Measurements from ENCODE around the gene ARHGAP45. TPM values are rescaled to one million over a fixed set of nuclear protein-coding genes. Genes with fewer than 3 reads are reported as not detected.
A peak's percentile ranks its signal among the peaks of the same experiment; 100 is the strongest.
"Not testable (repeated sequence)": the region's sequence is repeated elsewhere in the genome, so short reads cannot be mapped to it uniquely, and the experiment has no call there.

Gene ARHGAP45
- total RNA-seq, 2 experiments from 2014 or later: 123 to 136 TPM

GRCh38 chr19:1108291-1109031 lies 41.5 kb downstream of the ARHGAP45 start:
- no peak overlapping the region for H3K4me3 Mint-ChIP-seq
- H3K27me3 Mint-ChIP-seq (ENCODE audit: low read depth): no peaks in the 10 kb centered on the region
- DNase-seq: no peak
- peaks cover 6% of the 10 kb centered on the region for H3K36me3 Mint-ChIP-seq (ENCODE audit: low read depth)
- peaks cover 10% of the 10 kb centered on the region for H3K4me1 Mint-ChIP-seq (ENCODE audit: low read depth)
- intact Hi-C loops (cut with micrococcal nuclease): no loop called here
- CTCF ChIA-PET: no interaction called here
- H3K27ac Mint-ChIP-seq: no peak overlapping the region
- no peaks in the 10 kb centered on the region for H3K9me3 Mint-ChIP-seq

- intact Hi-C loops (cut with micrococcal nuclease): no loop called here
- H3K9me3 Mint-ChIP-seq: no peaks in the 10 kb centered on the region
These were observed 42.1 kb downstream of the ARHGAP45 start for GRCh38 chr19:1109032-1109551.

GRCh38 chr19:1109697-1110671 lies 43.0 kb downstream of the ARHGAP45 start:
- Mint-ChIP-seq H3K27ac (no peak overlapping the region), H3K9me3 (no peaks in the 10 kb centered on the region), H3K36me3 (ENCODE audit: low read depth) (peaks cover 9% of the 10 kb centered on the region), H3K4me3 (no peak overlapping the region), H3K4me1 (ENCODE audit: low read depth) (peaks cover 13% of the 10 kb centered on the region), H3K27me3 (ENCODE audit: low read depth) (no peaks in the 10 kb centered on the region)
- intact Hi-C loops (cut with micrococcal nuclease): no loop called here
- no peak for DNase-seq
- CTCF ChIA-PET: no interaction called here

More at GRCh38 chr19:1109032-1109551, 42.1 kb downstream of the ARHGAP45 start:
- no peak overlapping the region for H3K27ac Mint-ChIP-seq
- H3K4me3 Mint-ChIP-seq: no peak overlapping the region
- peaks cover 10% of the 10 kb centered on the region for H3K4me1 Mint-ChIP-seq (ENCODE audit: low read depth)
- DNase-seq: no peak
- H3K36me3 Mint-ChIP-seq (ENCODE audit: low read depth): peaks cover 6% of the 10 kb centered on the region
- CTCF ChIA-PET: no interaction called here
- H3K27me3 Mint-ChIP-seq (ENCODE audit: low read depth): no peaks in the 10 kb centered on the region

- Mint-ChIP-seq H3K27ac (no peak overlapping the region), H3K27me3 (ENCODE audit: low read depth) (no peaks in the 10 kb centered on the region), H3K4me3 (no peak overlapping the region), H3K4me1 (ENCODE audit: low read depth) (peaks cover 7% of the 10 kb centered on the region), H3K9me3 (no peaks in the 10 kb centered on the region), H3K36me3 (ENCODE audit: low read depth) (peaks cover 9% of the 10 kb centered on the region)
- no peak for DNase-seq
- intact Hi-C loops (cut with micrococcal nuclease): no loop called here
- CTCF ChIA-PET: interaction anchor here (1.5 kb wide), 1 partner anchor 82 kb away, joined by 5 read pairs; no protein-coding TSS in a partner anchor
These were observed 44.1 kb downstream of the ARHGAP45 start for GRCh38 chr19:1110809-1111640.

GRCh38 chr19:1111641-1112267 lies 44.8 kb downstream of the ARHGAP45 start:
- DNase-seq: no peak
- no peaks in the 10 kb centered on the region for H3K27me3 Mint-ChIP-seq (ENCODE audit: low read depth)
- H3K27ac Mint-ChIP-seq: no peak overlapping the region
- intact Hi-C loops (cut with micrococcal nuclease): no loop called here
- CTCF ChIA-PET: interaction anchor here (1.5 to 2.0 kb wide), 2 partner anchors 21 to 82 kb away, joined by 4 to 5 read pairs; no protein-coding TSS in a partner anchor
- H3K4me1 Mint-ChIP-seq (ENCODE audit: low read depth): peaks cover 6% of the 10 kb centered on the region
- no peak overlapping the region for H3K4me3 Mint-ChIP-seq
- peaks cover 7% of the 10 kb centered on the region for H3K36me3 Mint-ChIP-seq (ENCODE audit: low read depth)
- no peaks in the 10 kb centered on the region for H3K9me3 Mint-ChIP-seq

GRCh38 chr19:1112268-1113029 lies 45.5 kb downstream of the ARHGAP45 start:
- H3K4me1 Mint-ChIP-seq (ENCODE audit: low read depth): peaks cover 6% of the 10 kb centered on the region

GRCh38 chr19:1113030-1113985 lies 46.3 kb downstream of the ARHGAP45 start:
- peaks cover 6% of the 10 kb centered on the region for H3K4me1 Mint-ChIP-seq (ENCODE audit: low read depth)
- H3K27me3 Mint-ChIP-seq (ENCODE audit: low read depth): no peaks in the 10 kb centered on the region
- intact Hi-C loops (cut with micrococcal nuclease): no loop called here
- H3K36me3 Mint-ChIP-seq (ENCODE audit: low read depth): peaks cover 10% of the 10 kb centered on the region
- CTCF ChIA-PET: interaction anchor here (0.7 to 2.2 kb wide), 10 partner anchors 10 to 126 kb away, joined by 3 to 11 read pairs (median 4); no protein-coding TSS in a partner anchor
- no peak overlapping the region for H3K4me3 Mint-ChIP-seq
- peak; percentile 90 for DNase-seq
- no peaks in the 10 kb centered on the region for H3K9me3 Mint-ChIP-seq
- peak overlapping the region; percentile 59 for H3K27ac Mint-ChIP-seq

More at GRCh38 chr19:1112268-1113029, 45.5 kb downstream of the ARHGAP45 start:
- peaks cover 6% of the 10 kb centered on the region for H3K36me3 Mint-ChIP-seq (ENCODE audit: low read depth)
- H3K9me3 Mint-ChIP-seq: no peaks in the 10 kb centered on the region
- intact Hi-C loops (cut with micrococcal nuclease): no loop called here
- no peak overlapping the region for H3K27ac Mint-ChIP-seq
- H3K4me3 Mint-ChIP-seq: no peak overlapping the region
- CTCF ChIA-PET: interaction anchor here (1.4 to 2.2 kb wide), 5 partner anchors 11 to 126 kb away, joined by 3 to 11 read pairs (median 5); no protein-coding TSS in a partner anchor
- no peaks in the 10 kb centered on the region for H3K27me3 Mint-ChIP-seq (ENCODE audit: low read depth)
- no peak for DNase-seq

GRCh38 chr19:1113986-1114483 lies 47.1 kb downstream of the ARHGAP45 start:
- H3K4me1 Mint-ChIP-seq (ENCODE audit: low read depth): peaks cover 6% of the 10 kb centered on the region
- intact Hi-C loops (cut with micrococcal nuclease): no loop called here

GRCh38 chr19:1114728-1115127 lies 47.8 kb downstream of the ARHGAP45 start:
- CTCF ChIA-PET: interaction anchor here (1.0 to 2.2 kb wide), 2 partner anchors 9 to 16 kb away, joined by 5 to 11 read pairs; no protein-coding TSS in a partner anchor

More at GRCh38 chr19:1113986-1114483, 47.1 kb downstream of the ARHGAP45 start:
- H3K27ac Mint-ChIP-seq: no peak overlapping the region
- DNase-seq: no peak
- H3K4me3 Mint-ChIP-seq: no peak overlapping the region
- H3K27me3 Mint-ChIP-seq (ENCODE audit: low read depth): no peaks in the 10 kb centered on the region
- peaks cover 15% of the 10 kb centered on the region for H3K36me3 Mint-ChIP-seq (ENCODE audit: low read depth)
- CTCF ChIA-PET: interaction anchor here (0.7 to 2.2 kb wide), 9 partner anchors 10 to 102 kb away, joined by 3 to 11 read pairs (median 4); no protein-coding TSS in a partner anchor
- H3K9me3 Mint-ChIP-seq: no peaks in the 10 kb centered on the region

More at GRCh38 chr19:1114728-1115127, 47.8 kb downstream of the ARHGAP45 start:
- H3K27ac Mint-ChIP-seq; H3K4me3 Mint-ChIP-seq; intact Hi-C loops (cut with micrococcal nuclease); H3K27me3 Mint-ChIP-seq (ENCODE audit: low read depth); DNase-seq; H3K9me3 Mint-ChIP-seq; H3K4me1 Mint-ChIP-seq (ENCODE audit: low read depth): not testable (repeated sequence)
- H3K36me3 Mint-ChIP-seq (ENCODE audit: low read depth): peaks cover 15% of the 10 kb centered on the region

All from activated naive CD4-positive, alpha-beta T cell treated with anti-CD3 and anti-CD28 coated beads for 36 hours (primary cell).